HUES48 (cell line): Measurements from ENCODE around the gene SMIM10L2A.

Experiments
- H3K27ac ChIP-seq: one replicate; pipeline ENCODE4 v1.7.0; 2013; ENCODE audit warnings: low read depth, low read length, inconsistent platforms
- H3K27me3 ChIP-seq: 2 replicates; pipeline ENCODE4 v1.6.1; 2013; ENCODE audit warnings: mild to moderate bottlenecking, low read length; ENCODE audit not compliant: control insufficient read depth, insufficient read depth
- H3K36me3 ChIP-seq: 2 replicates; pipeline ENCODE4 v1.6.1; 2013; ENCODE audit warnings: low read length; ENCODE audit not compliant: control insufficient read depth, insufficient read depth
- H3K4me1 ChIP-seq: 2 replicates; pipeline ENCODE4 v1.6.1; 2013; ENCODE audit warnings: mild to moderate bottlenecking, low read length; ENCODE audit not compliant: control insufficient read depth, insufficient read depth
- H3K4me3 ChIP-seq: 2 replicates; pipeline ENCODE4 v1.5.1; 2013; ENCODE audit warnings: mild to moderate bottlenecking, low read depth, low read length
- H3K9ac ChIP-seq: 2 replicates; pipeline ENCODE4 v1.6.1; 2013; ENCODE audit warnings: mild to moderate bottlenecking, low read depth, low read length, moderate library complexity
- H3K9me3 ChIP-seq: 2 replicates; pipeline ENCODE4 v1.6.1; 2013; ENCODE audit warnings: low read length; ENCODE audit not compliant: control insufficient read depth, insufficient read depth

Gene SMIM10L2A

DNA sequence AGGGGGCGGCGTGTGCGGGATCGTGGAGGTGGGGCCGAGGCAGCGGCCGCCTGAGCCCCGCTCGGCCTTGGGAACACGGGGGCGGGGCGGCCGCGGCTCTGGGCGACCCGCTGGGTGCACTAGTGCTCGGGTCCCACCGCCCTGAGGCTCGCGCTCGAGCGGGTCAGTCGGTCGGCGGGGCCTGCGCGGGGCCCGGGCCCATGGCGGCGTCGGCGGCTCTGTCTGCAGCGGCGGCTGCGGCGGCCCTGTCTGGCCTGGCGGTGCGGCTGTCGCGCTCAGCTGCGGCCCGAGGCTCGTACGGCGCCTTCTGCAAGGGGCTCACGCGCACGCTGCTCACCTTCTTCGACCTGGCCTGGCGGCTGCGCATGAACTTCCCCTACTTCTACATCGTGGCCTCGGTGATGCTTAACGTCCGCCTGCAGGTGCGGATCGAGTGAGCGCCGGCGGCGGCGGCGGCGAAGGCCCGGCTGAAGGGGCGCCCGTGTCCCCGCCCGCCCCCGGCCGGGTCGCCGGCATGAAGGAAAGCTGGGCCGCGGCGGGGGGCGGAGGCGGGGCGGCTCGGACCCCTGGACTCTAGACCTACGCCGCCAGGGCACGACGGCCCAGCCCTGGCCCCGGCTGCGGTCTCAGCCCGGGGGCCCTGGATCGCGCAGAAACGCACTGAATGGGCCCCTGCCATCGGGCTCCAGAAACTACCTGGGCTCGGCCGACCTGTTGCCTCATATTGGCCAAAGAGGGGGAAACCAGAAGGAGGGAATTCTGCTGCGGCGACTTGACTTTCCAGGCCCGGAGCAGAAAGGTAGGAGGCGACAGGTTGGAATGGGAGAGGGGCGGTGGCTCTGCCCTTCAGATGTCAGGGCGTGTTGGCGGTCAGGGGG lies at the start of gene SMIM10L2A:
TSS of gene SMIM10L2A (plus strand) at position 13 of the 878 bp plus-strand sequence. CDS start at position 201, 188 bp downstream.
- no peaks in the 10 kb centered on the region for H3K27me3 ChIP-seq
- H3K4me1 ChIP-seq = peaks cover 6% of the 10 kb centered on the region
- H3K9ac ChIP-seq = peak within 1 kb of the TSS; percentile 24; the same call in 1 of the 2 replicates
- peak within 1 kb of the TSS; percentile 65 for H3K4me3 ChIP-seq
- H3K27ac ChIP-seq = no peak within 1 kb of the TSS
- H3K36me3 ChIP-seq = no peaks in the 10 kb centered on the region
- H3K9me3 ChIP-seq = no peaks in the 10 kb centered on the region

DNA sequence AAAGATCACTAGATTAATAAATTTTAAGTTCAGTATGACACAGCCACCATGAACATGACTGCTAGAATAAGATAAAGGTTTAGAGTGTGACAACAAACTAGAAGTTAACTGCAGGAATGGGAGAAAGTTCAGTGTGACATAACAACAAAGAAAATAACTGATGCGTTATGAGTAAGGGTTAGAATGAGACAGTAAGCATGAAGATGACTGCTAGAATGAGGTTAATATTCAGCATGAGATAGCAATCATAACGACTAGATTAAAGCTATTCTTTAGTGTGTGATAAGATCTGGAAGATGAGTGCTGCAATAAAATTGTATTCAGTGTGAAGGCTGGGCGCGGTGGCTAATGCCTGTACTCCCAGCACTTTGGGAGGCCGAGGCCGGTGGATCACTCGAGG lies 48.4 kb upstream of the SMIM10L2A start:
- H3K27ac ChIP-seq = no peak overlapping the region
- H3K9me3 ChIP-seq = peaks cover 8% of the 10 kb centered on the region
- no peaks in the 10 kb centered on the region; the same call in 1 of the 2 replicates for H3K27me3 ChIP-seq
- no peaks in the 10 kb centered on the region for H3K4me1 ChIP-seq
- H3K4me3 ChIP-seq = no peak overlapping the region
- H3K36me3 ChIP-seq = no peaks in the 10 kb centered on the region
- H3K9ac ChIP-seq = no peak overlapping the region

DNA sequence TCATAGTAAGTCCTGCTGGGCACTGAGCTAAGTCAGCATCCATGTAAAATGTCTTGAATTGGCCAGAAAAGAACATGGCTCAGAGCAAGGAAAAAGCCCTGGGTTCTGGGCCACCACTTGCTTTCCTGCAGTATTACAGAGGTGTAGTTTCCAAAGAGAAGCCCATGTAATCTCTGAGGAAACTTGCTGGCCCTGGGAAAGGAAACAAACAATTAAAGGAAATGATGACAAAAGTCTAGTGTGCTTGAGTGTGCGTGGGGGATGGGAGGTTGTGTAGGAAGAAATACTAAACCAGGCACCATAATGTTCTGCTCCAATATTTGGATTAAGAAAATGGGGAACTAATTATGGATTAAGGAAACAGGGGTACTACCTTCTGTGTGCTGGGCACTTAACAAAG lies 39.5 kb upstream of the SMIM10L2A start:
- H3K36me3 ChIP-seq = no peaks in the 10 kb centered on the region
- H3K27ac ChIP-seq = no peak overlapping the region
- peaks cover 6% of the 10 kb centered on the region for H3K4me1 ChIP-seq
- no peak overlapping the region for H3K9ac ChIP-seq
- peaks cover 5% of the 10 kb centered on the region; the same call in 1 of the 2 replicates for H3K27me3 ChIP-seq
- H3K9me3 ChIP-seq = no peaks in the 10 kb centered on the region
- H3K4me3 ChIP-seq = no peak overlapping the region

DNA sequence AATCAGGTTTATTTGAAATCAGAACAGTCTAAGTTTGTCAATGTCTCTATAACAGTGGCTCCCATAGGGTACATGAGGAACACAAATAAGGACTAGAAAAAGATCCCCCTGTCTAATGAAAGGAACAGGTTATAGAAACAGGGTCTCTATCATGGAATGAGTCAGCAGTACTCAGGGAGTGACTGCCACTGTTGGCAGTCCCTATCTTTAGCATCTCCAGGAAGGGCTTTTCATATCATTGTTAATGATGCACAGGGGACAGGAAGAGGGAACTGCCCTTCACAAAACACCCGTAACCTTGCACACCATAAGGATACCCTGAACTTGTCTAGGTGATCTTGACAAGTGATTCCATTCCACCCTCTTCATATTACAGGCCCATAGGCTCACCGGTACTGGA lies 38.5 kb upstream of the SMIM10L2A start:
- peaks cover 6% of the 10 kb centered on the region for H3K4me1 ChIP-seq
- no peaks in the 10 kb centered on the region for H3K36me3 ChIP-seq
- no peak overlapping the region for H3K27ac ChIP-seq
- 0 out of 2 replicates have a peak, but pooled peaks cover 5% of the 10 kb centered on the region for H3K27me3 ChIP-seq
- H3K9ac ChIP-seq = no peak overlapping the region
- no peak overlapping the region for H3K4me3 ChIP-seq
- no peaks in the 10 kb centered on the region for H3K9me3 ChIP-seq

DNA sequence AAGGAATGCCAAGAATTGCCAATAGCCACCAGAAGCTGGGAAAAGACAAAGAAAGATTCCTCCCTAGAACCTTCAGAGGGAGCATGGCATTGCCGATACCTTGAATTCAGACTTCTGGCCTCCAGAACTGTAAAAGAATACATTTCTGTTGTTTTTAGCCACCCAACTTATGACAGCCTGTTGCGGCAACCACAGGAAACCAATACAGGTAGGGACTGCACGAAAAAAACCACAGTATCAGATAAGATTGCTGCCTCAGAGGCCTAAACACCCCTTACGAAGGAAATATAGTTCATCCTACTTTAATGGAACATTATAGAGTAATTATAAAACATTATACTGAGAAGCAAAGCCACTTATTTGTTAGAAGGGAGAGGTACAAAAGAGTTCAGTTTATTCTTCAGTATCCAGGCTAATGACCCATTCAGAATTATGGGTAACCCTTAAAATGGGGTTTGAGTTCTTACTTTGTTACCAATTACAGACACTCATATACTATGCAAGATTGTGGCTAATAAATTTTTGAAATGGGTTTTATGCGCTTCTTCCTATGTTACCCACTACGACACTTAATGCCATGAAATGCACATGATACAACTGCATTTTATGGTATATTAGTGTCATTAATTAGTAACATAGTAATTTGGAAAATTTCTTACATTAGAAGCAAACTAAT lies 37.4 kb upstream of the SMIM10L2A start:
- 0 out of 2 replicates have a peak, but pooled peaks cover 5% of the 10 kb centered on the region for H3K27me3 ChIP-seq
- peaks cover 14% of the 10 kb centered on the region for H3K4me1 ChIP-seq
- no peak overlapping the region for H3K27ac ChIP-seq
- H3K36me3 ChIP-seq = no peaks in the 10 kb centered on the region
- H3K4me3 ChIP-seq = no peak overlapping the region
- no peak overlapping the region for H3K9ac ChIP-seq
- no peaks in the 10 kb centered on the region for H3K9me3 ChIP-seq

DNA sequence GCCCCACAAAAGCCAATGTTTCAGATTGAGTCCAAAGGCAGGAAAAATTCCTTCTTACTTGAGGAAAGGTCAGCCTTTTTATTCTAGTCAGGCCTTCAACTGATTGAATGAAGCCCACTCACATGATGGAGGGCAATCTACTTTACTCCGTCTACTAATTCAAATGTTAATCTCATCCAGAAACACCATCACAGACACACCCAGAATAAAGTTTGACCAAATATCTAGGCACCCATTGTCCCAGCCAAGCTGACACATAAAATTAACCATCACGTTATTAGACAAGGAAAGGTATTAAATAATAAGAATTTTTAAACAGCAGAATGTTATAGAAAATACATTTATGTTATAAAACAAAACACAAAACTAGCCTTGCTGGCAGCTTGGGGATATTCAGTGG lies 32.9 kb upstream of the SMIM10L2A start:
- Histone ChIP-seq H3K4me1 (peaks cover 24% of the 10 kb centered on the region), H3K4me3 (no peak overlapping the region), H3K36me3 (no peaks in the 10 kb centered on the region), H3K9ac (no peak overlapping the region), H3K27me3 (0 out of 2 replicates have a peak, but pooled peaks cover 4% of the 10 kb centered on the region), H3K9me3 (no peaks in the 10 kb centered on the region), H3K27ac (no peak overlapping the region)

DNA sequence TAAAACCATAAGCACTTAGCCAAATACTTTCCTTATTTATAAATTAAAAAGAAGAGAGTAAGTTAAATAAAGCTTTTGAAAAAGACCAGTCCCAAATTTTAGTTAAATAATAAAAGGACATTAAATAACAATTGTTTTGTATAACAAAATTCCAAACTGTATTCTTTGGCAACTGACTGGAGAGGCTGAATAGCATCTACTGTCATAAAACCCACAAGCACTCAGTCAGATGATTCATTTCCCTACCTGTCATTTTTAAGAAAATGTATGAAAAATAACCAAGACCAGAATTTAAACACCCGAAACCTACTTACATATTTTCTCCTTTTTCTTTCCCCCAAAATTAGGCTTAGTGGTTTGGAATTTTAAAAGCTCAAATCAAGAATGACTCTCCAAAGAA lies 32.5 kb upstream of the SMIM10L2A start:
- Histone ChIP-seq H3K4me3 (no peak overlapping the region; the same call in 1 of the 2 replicates), H3K4me1 (peaks cover 20% of the 10 kb centered on the region), H3K9ac (no peak overlapping the region), H3K9me3 (no peaks in the 10 kb centered on the region), H3K27me3 (no peaks in the 10 kb centered on the region), H3K36me3 (no peaks in the 10 kb centered on the region), H3K27ac (peak overlapping the region; percentile 60)

DNA sequence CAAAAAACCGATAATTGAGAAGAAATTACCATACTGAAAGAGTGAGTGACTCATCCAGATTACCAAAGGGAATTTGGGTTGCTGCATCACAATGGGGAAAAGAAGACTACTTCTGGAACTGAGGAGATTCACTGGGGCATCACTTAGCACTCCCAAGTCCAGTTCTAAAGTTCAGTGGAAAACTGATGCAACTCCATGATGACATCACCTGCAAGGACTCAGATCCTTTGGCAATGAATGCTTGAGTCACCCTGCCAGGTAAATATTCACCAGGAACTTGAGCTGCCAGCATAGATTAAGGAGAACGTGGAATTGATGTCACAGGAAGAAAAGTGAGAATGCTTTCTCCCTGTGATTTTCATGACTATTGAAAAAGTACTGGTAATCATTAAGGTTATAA lies 32.0 kb upstream of the SMIM10L2A start:
- peak overlapping the region; percentile 60 for H3K27ac ChIP-seq
- H3K27me3 ChIP-seq = no peaks in the 10 kb centered on the region
- peaks cover 20% of the 10 kb centered on the region for H3K4me1 ChIP-seq
- no peaks in the 10 kb centered on the region for H3K36me3 ChIP-seq
- no peak overlapping the region for H3K9ac ChIP-seq
- H3K9me3 ChIP-seq = no peaks in the 10 kb centered on the region
- no peak overlapping the region; the same call in 1 of the 2 replicates for H3K4me3 ChIP-seq

DNA sequence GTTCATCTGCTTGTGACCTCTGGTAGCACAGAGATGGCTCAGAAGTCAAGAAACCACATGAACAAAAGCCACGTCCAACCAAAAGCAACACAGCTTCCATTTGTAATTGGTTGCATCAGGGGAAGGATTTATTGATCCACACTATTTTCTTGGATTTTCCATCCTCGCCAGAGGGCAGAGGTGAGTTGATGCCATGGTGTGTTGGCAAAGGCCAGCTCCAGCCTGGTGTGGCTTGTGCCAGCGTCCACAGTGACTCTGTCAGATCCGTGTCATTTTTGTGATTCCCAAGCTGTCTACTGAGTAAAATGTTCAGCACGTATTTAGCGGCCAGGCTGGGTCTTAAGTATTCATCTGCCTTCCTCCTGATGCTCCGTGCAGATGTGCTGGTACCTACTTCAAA lies 30.0 kb upstream of the SMIM10L2A start:
- Histone ChIP-seq H3K27ac (no peak overlapping the region), H3K9me3 (no peaks in the 10 kb centered on the region), H3K36me3 (no peaks in the 10 kb centered on the region), H3K4me1 (peaks cover 20% of the 10 kb centered on the region), H3K4me3 (no peak overlapping the region), H3K27me3 (no peaks in the 10 kb centered on the region; the same call in 1 of the 2 replicates), H3K9ac (no peak overlapping the region)

DNA sequence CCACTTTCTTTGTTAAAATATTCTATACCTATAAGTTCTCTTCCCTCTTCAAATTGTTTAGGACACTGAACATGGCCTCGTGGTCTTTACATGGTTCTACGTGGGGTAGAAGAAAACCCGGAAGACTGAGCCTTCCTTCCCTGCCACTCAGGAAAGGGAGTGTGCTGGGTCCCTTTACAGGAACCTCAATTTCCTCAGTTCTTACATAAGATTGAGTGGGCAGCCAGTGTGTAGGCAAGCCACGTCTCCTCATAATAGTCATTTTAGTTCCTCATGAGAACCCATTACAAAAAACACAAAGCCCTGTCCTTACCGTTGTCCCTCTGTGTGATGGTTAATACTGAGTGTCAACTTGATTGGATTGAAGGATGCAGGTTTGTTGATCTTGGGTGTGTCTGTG lies 28.7 kb upstream of the SMIM10L2A start:
- Histone ChIP-seq H3K4me1 (peaks cover 20% of the 10 kb centered on the region), H3K4me3 (no peak overlapping the region), H3K27ac (no peak overlapping the region), H3K9me3 (no peaks in the 10 kb centered on the region), H3K9ac (no peak overlapping the region), H3K27me3 (no peaks in the 10 kb centered on the region; the same call in 1 of the 2 replicates), H3K36me3 (no peaks in the 10 kb centered on the region)

DNA sequence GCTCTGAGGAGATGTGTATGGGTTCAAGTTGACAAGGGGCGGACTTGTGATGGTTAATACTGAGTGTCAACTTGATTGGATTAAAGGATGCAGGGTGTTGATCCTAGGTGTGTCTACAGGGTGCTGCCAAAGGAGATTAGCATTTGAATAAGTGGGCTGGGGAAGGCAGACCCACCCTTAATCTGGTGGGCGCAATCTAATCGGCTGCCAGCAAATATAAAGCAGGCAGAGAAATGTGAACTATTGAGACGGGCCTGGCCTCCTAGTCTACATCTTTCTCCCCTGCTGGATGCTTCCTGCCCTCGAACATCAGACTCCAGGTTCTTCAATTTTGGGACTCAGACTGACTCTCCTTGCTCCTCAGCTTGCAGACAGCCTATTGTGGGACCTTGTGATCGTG lies 26.7 kb upstream of the SMIM10L2A start:
- Histone ChIP-seq H3K36me3 (no peaks in the 10 kb centered on the region), H3K27me3 (no peaks in the 10 kb centered on the region; the same call in 1 of the 2 replicates), H3K4me1 (peaks cover 15% of the 10 kb centered on the region), H3K9ac (no peak overlapping the region), H3K9me3 (no peaks in the 10 kb centered on the region), H3K4me3 (no peak overlapping the region), H3K27ac (no peak overlapping the region)
